DMS53 (cell line): ENCODE results near the gene HOXB9.

Source experiments
- DNase-seq: peaks from one replicate; lab custom pipeline; 2025; lab: John Stamatoyannopoulos, UW

The HOXB9 gene

GRCh38 chr17:48610282-48611211 lies 15.6 kb downstream of the HOXB9 start, which contains the start of gene HOXB7:
HOXB7 (minus strand) TSS chr17:48611017; CDS start chr17:48610918, 99 bp downstream.
- DNase-seq = peak; percentile 66

GRCh38 chr17:48609759-48610281 lies 16.3 kb downstream of the HOXB9 start:
- no peak for DNase-seq

- no peak for DNase-seq
Observed at GRCh38 chr17:48609033-48609432, 17.1 kb downstream of the HOXB9 start.

GRCh38 chr17:48608494-48608834 lies 17.7 kb downstream of the HOXB9 start:
- no peak for DNase-seq

GRCh38 chr17:48606892-48607614 lies 19.1 kb downstream of the HOXB9 start:
- no peak for DNase-seq

GRCh38 chr17:48605991-48606891 lies 19.9 kb downstream of the HOXB9 start:
- no peak for DNase-seq

GRCh38 chr17:48605409-48605919 lies 20.7 kb downstream of the HOXB9 start:
- DNase-seq = no peak

GRCh38 chr17:48604770-48605329 lies 21.3 kb downstream of the HOXB9 start, which contains the start of gene HOXB6:
HOXB6 (minus strand) TSS chr17:48604986; CDS start chr17:48598150, 6,836 bp downstream.
- no peak for DNase-seq

GRCh38 chr17:48603959-48604769 lies 22.0 kb downstream of the HOXB9 start:
- peak; percentile 57 for DNase-seq

- DNase-seq = peak; percentile 59
Observed at GRCh38 chr17:48601539-48602425, 24.4 kb downstream of the HOXB9 start.

GRCh38 chr17:48601207-48601538 lies 25.0 kb downstream of the HOXB9 start:
- DNase-seq = no peak

GRCh38 chr17:48600244-48601098 lies 25.7 kb downstream of the HOXB9 start:
- no peak for DNase-seq

GRCh38 chr17:48599354-48599753 lies 26.8 kb downstream of the HOXB9 start:
- no peak for DNase-seq

GRCh38 chr17:48598736-48599135 lies 27.4 kb downstream of the HOXB9 start:
- no peak for DNase-seq

- DNase-seq = peak; percentile 65
Observed at GRCh38 chr17:48597778-48598631, 28.2 kb downstream of the HOXB9 start.

GRCh38 chr17:48597528-48597777 lies 28.7 kb downstream of the HOXB9 start:
- DNase-seq = no peak

- no peak for DNase-seq
Observed at GRCh38 chr17:48596735-48597527, 29.2 kb downstream of the HOXB9 start.
